ENCODE measurements around the gene MSANTD1.

The MSANTD1 gene

GRCh38 chr4:3248811-3249661, at the start of gene MSANTD1:
MSANTD1 (plus strand) TSS chr4:3249159; CDS start chr4:3249223, 64 bp downstream.
- DNase-seq = no peak

GRCh38 chr4:3199653-3200422, 49.1 kb upstream of the MSANTD1 start:
- DNase-seq = no peak

- no peak for DNase-seq
Measured at GRCh38 chr4:3200423-3201090, 48.4 kb upstream of the MSANTD1 start.

GRCh38 chr4:3201718-3202702, 46.9 kb upstream of the MSANTD1 start:
- peak; percentile 94 for DNase-seq

DNA sequence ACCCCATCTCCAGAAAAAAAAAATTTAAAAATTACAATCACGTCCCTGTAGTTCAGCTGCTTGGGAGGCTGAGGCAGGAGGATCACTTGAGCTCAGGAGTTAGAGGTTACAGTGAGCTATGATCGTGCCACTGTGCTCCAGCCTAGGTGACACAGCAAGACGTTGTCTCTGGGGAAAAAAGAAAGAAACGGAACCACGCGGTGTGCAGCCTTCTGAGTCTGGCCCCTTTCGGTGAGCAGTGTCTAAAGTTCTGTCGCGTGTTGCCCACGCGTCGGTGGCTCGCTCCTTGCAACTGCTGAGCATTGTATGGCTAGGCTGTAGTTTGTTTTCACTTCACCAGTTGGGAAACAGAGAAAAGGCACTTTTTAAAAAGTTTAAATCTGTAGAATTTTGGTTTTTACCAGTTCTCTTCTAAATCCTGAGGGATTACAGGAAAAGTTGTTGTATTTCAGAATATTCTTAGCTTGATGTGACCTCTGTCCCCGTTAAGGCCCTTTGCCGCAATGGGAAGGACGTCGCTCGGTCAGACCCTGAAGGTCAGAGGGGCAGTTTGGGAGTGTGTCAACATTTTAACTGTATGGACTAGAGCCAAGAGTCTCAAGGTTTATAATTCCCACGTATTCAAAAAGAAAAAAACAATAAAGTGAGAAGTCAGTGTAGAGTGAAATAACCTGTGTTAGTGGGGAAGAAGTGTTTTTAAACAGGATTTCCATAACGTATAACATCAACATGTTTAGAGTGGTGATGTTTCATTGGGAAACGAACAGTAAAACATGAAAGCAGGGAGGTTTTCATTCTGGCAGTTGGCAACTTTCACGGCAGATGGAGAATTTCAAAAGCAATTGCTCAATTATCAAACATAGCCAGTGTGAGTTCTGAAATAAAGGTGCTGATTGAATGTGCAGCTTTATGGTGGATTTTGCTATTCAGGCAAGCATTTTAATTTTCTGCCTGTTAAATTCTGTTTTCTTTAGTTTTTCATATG, 45.8 kb upstream of the MSANTD1 start:
- peak; percentile 39 for DNase-seq

DNA sequence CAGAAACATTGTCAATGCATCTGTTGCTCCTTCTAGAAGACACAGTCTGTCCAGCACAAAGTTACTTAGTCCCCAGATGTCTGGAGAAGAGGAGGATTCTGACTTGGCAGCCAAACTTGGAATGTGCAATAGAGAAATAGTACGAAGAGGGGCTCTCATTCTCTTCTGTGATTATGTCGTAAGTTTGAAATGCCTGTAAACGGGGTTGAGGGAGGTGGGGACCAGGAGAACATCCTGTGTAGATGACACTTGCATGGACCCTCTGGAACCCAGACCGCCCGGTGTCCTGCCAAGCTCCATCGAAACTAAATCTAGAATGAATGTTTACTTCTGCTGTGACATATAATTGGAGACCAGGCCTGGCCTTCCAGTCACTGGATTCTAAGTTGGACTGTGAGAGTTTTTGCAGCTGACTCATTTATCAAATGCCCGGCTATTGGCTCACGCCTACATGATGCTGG, 45.0 kb upstream of the MSANTD1 start:
- no peak for DNase-seq

- no peak for DNase-seq
Measured at GRCh38 chr4:3205995-3206394, 43.0 kb upstream of the MSANTD1 start.

DNA sequence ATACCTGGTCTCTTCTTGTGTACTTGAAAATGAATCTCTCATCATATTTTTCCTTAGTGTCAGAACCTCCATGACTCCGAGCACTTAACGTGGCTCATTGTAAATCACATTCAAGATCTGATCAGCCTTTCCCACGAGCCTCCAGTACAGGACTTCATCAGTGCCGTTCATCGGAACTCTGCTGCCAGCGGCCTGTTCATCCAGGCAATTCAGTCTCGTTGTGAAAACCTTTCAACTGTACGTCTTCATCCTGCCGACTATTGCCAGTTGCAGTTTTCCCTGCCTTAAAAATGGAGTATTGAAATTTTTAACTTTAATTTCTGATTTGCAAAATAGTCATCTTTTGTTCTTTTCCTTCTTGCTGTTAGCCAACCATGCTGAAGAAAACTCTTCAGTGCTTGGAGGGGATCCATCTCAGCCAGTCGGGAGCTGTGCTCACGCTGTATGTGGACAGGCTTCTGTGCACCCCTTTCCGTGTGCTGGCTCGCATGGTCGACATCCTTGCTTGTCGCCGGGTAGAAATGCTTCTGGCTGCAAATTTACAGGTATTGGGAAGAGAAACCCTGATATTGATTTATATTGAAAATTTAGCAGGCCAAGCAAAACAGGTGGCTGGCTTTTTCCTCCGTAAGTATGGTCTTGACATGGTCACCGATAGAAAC, 42.4 kb upstream of the MSANTD1 start:
- no peak for DNase-seq

- no peak for DNase-seq
Measured at GRCh38 chr4:3207531-3208037, 41.4 kb upstream of the MSANTD1 start.

- no peak for DNase-seq
Measured at GRCh38 chr4:3208826-3209225, 40.1 kb upstream of the MSANTD1 start.

GRCh38 chr4:3209551-3210325, 39.2 kb upstream of the MSANTD1 start:
- no peak for DNase-seq

- DNase-seq = no peak
Measured at GRCh38 chr4:3210467-3210866, 38.5 kb upstream of the MSANTD1 start.

GRCh38 chr4:3211866-3212265, 37.1 kb upstream of the MSANTD1 start:
- DNase-seq = no peak

GRCh38 chr4:3212391-3213105, 36.4 kb upstream of the MSANTD1 start:
- DNase-seq = no peak

- no peak for DNase-seq
Measured at GRCh38 chr4:3213106-3213425, 35.9 kb upstream of the MSANTD1 start.

GRCh38 chr4:3213661-3214250, 35.2 kb upstream of the MSANTD1 start:
- DNase-seq = no peak

- no peak for DNase-seq
Measured at GRCh38 chr4:3215256-3215655, 33.7 kb upstream of the MSANTD1 start.

- no peak for DNase-seq
Measured at GRCh38 chr4:3215733-3216132, 33.2 kb upstream of the MSANTD1 start.

All from activated CD4-positive, alpha-beta T cell treated with anti-CD3 and anti-CD28 coated beads, Interleukin-2, amount 50 U/mL, for 16 hours (primary cell).